ENCODE data around the gene FHL1.

DNA sequence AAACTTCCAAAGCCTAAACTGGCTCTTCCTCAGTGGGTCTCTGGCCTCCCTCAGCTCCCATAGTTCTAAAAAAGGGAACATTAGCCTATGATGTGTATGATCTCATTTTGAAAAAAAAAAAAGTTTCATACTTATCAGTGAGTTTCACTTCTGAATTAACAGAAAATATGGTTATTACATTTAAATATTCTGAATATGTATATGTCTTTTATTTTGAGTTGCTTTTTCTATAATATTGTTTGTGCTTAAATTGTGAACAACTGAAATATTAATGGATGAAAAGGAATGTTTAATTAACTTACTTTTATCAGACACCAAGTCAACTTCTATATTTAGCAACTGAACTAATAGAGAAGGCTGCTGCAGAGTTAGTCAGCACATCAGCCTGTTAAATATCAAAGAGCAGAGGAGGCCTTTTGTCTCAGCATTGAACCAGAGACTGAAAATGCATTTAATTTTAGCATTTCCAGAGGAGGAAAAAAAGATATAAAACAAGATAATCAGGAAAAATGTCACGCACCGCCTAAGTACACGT, 20.4 kb upstream of the FHL1 start:
- TF ChIP-seq, protein P1, sequence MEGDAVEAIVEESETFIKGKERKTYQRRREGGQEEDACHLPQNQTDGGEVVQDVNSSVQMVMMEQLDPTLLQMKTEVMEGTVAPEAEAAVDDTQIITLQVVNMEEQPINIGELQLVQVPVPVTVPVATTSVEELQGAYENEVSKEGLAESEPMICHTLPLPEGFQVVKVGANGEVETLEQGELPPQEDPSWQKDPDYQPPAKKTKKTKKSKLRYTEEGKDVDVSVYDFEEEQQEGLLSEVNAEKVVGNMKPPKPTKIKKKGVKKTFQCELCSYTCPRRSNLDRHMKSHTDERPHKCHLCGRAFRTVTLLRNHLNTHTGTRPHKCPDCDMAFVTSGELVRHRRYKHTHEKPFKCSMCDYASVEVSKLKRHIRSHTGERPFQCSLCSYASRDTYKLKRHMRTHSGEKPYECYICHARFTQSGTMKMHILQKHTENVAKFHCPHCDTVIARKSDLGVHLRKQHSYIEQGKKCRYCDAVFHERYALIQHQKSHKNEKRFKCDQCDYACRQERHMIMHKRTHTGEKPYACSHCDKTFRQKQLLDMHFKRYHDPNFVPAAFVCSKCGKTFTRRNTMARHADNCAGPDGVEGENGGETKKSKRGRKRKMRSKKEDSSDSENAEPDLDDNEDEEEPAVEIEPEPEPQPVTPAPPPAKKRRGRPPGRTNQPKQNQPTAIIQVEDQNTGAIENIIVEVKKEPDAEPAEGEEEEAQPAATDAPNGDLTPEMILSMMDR (IDR thresholded peaks at IDR 0.05 in 2 of 3, conservative IDR thresholded peaks at IDR 0.05 in 1 of 3; ENCODE audit: borderline replicate concordance in 1 of 3, insufficient read depth in 1 of 3, low read depth in 2 of 3, low read length in 2 of 3), result no peak
- TF ChIP-seq EZH2 (IDR thresholded peaks at IDR 0.05) (no peak), ZFX (IDR thresholded peaks at IDR 0.05) (no peak), POLR2A (IDR thresholded peaks at IDR 0.05; ENCODE audit: borderline replicate concordance, extremely low read depth, insufficient read depth, insufficient read length) (no peak)
